Activated CD4-positive, alpha-beta T cell treated with anti-CD3 and anti-CD28 coated beads for 36 hours (primary cell): ENCODE measurements around the gene FOXA2. TPM values are rescaled to one million over a fixed set of nuclear protein-coding genes. Genes with fewer than 3 reads are reported as not detected.
"Not testable (repeated sequence)": the region's sequence is repeated elsewhere in the genome, so short reads cannot be mapped to it uniquely, and the experiment has no call there.

Source experiments
- ATAC-seq: fragments of 200-7000 bp; cut with Tn5 transposase; one replicate; pipeline ENCODE4 v1.10.0; 2021; ENCODE audit warnings: mild to moderate bottlenecking, moderate library complexity
- CTCF ChIA-PET: fragments of 350-600 bp; sonication (Branson Sonifier 250); formaldehyde crosslinking; loops from one replicate; lab custom pipeline; 2021; ENCODE audit warnings: antibody characterized with exemption; lab: Charles Lee
- POLR2A ChIA-PET: fragments of 350-600 bp; sonication (Branson Sonifier 250); formaldehyde crosslinking; loops from one replicate; lab custom pipeline; 2021; ENCODE audit warnings: antibody characterized with exemption, inconsistent platforms; lab: Charles Lee
- DNase-seq: peaks from one replicate; pipeline ENCODE4 v3.0.0-alpha.2; 2020
- H3K27ac Mint-ChIP-seq: one replicate; pipeline ENCODE4 v1.8.0; 2021; ENCODE audit warnings: mixed read lengths
- H3K27me3 Mint-ChIP-seq: one replicate; pipeline ENCODE4 v1.8.0; 2021; ENCODE audit warnings: mixed read lengths
- H3K36me3 Mint-ChIP-seq: one replicate; pipeline ENCODE4 v1.8.0; 2021; ENCODE audit warnings: low read depth, mixed read lengths
- H3K4me1 Mint-ChIP-seq: one replicate; pipeline ENCODE4 v1.8.0; 2021; ENCODE audit warnings: mixed read lengths
- H3K4me3 Mint-ChIP-seq: one replicate; pipeline ENCODE4 v1.8.0; 2021; ENCODE audit warnings: mild to moderate bottlenecking, moderate library complexity, mixed read lengths
- H3K9me3 Mint-ChIP-seq: one replicate; pipeline ENCODE4 v1.8.0; 2021; ENCODE audit warnings: low read depth, mixed read lengths
- intact Hi-C, 2 experiments: fragments of 100-400 bp; cut with DNase I in 1 of 2; cut with micrococcal nuclease in 1 of 2; formaldehyde crosslinking; loops; one replicate each; pipeline versions ENCODE4 v1.14.2 to v1.15.1; 2022 to 2024; cut with DNase I, micrococcal nuclease
- total RNA-seq, 2 experiments: library from RNA; stranded (reverse); gene quantifications; one replicate each; pipeline ENCODE4 v1.2.3, GENCODE V29; 2021

FOXA2 gene
- total RNA-seq, 2 experiments from 2014 or later = not detected

- H3K36me3 Mint-ChIP-seq, intact Hi-C loops, H3K27me3 Mint-ChIP-seq, DNase-seq, ATAC-seq, CTCF ChIA-PET, H3K4me1 Mint-ChIP-seq, H3K4me3 Mint-ChIP-seq, H3K9me3 Mint-ChIP-seq, H3K27ac Mint-ChIP-seq, POLR2A ChIA-PET: not testable (repeated sequence)
Observed at GRCh38 chr20:22550514-22550913, 33.9 kb downstream of the FOXA2 start.

GRCh38 chr20:22548040-22548439 lies 36.3 kb downstream of the FOXA2 start:
- ATAC-seq (no peak), DNase-seq (no peak)
- H3K4me1 Mint-ChIP-seq = no peaks in the 10 kb centered on the region
- no peaks in the 10 kb centered on the region for H3K36me3 Mint-ChIP-seq
- intact Hi-C loops = loop anchor here in 1 of 2 experiments (10.0 kb wide), 1 partner anchor 47 kb away; no protein-coding TSS in a partner anchor
- H3K4me3 Mint-ChIP-seq = no peak overlapping the region
- no peaks in the 10 kb centered on the region for H3K9me3 Mint-ChIP-seq
- CTCF ChIA-PET = no interaction called here
- POLR2A ChIA-PET = no interaction called here
- H3K27me3 Mint-ChIP-seq = peaks cover 2% of the 10 kb centered on the region
- no peak overlapping the region for H3K27ac Mint-ChIP-seq

- no peaks in the 10 kb centered on the region for H3K36me3 Mint-ChIP-seq
- H3K27ac Mint-ChIP-seq = no peak overlapping the region
- H3K9me3 Mint-ChIP-seq = no peaks in the 10 kb centered on the region
- H3K4me1 Mint-ChIP-seq = no peaks in the 10 kb centered on the region
- H3K27me3 Mint-ChIP-seq = peaks cover 4% of the 10 kb centered on the region
- ChIA-PET POLR2A (no interaction called here), CTCF (no interaction called here)
- intact Hi-C loops = loop anchor here in 1 of 2 experiments (10.0 kb wide), 1 partner anchor 48 kb away; no protein-coding TSS in a partner anchor
- H3K4me3 Mint-ChIP-seq = no peak overlapping the region
- no peak for DNase-seq
- ATAC-seq = no peak
Observed at GRCh38 chr20:22546344-22546743, 38.0 kb downstream of the FOXA2 start.

GRCh38 chr20:22545045-22545444 lies 39.3 kb downstream of the FOXA2 start:
- no peaks in the 10 kb centered on the region for H3K9me3 Mint-ChIP-seq
- H3K4me1 Mint-ChIP-seq = no peaks in the 10 kb centered on the region
- no peaks in the 10 kb centered on the region for H3K36me3 Mint-ChIP-seq
- no peak for ATAC-seq
- ChIA-PET POLR2A (no interaction called here), CTCF (no interaction called here)
- intact Hi-C loops = loop anchor here in 1 of 2 experiments (10.0 kb wide), 1 partner anchor 50 kb away; no protein-coding TSS in a partner anchor
- H3K27ac Mint-ChIP-seq = no peak overlapping the region
- peaks cover 4% of the 10 kb centered on the region for H3K27me3 Mint-ChIP-seq
- no peak for DNase-seq
- H3K4me3 Mint-ChIP-seq = no peak overlapping the region

DNA sequence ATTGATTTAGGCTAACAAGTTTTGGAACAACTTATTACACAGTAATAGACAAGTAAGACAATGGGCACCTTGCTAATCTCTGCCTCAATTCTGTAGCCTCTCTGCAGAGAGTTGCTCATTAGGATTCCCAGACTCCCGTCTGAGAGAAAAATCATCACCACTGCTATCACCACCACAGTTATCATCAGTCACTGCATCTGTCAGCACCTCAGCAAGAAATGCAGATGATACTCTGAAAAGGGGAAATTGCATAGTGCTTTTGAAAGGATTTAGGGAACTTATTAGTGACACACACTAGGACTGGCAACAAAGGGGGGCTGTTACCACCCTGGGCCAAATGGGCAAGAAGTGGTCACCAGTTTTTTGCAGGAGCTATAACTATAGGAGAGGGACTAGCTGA lies 39.9 kb downstream of the FOXA2 start:
- ATAC-seq (no peak), DNase-seq (no peak)
- H3K27me3 Mint-ChIP-seq = peaks cover 4% of the 10 kb centered on the region
- H3K4me1 Mint-ChIP-seq = no peaks in the 10 kb centered on the region
- ChIA-PET POLR2A (no interaction called here), CTCF (no interaction called here)
- no peak overlapping the region for H3K27ac Mint-ChIP-seq
- intact Hi-C loops = loop anchor here in 1 of 2 experiments (10.0 kb wide), 1 partner anchor 50 kb away; no protein-coding TSS in a partner anchor
- H3K4me3 Mint-ChIP-seq = no peak overlapping the region
- no peaks in the 10 kb centered on the region for H3K9me3 Mint-ChIP-seq
- no peaks in the 10 kb centered on the region for H3K36me3 Mint-ChIP-seq

DNA sequence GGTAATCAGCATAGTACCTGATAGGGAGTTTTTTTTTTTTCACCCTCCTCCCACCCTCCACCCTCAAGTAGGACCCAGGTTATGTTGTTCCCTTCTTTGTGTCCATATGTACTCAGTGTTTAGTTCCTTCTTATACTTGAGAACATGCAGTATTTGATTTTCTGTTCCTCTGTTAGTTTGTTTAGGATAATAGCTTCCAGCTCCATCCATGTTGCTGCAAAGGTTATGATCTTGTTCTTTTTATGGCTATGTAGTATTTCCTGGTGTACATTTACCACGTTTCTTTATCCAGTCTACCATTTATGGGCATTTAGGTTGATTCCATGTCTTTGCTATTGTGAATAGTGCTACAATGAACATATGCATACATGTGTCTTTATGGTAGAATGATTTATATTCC lies 41.9 kb downstream of the FOXA2 start:
- H3K4me3 Mint-ChIP-seq = no peak overlapping the region
- no peak overlapping the region for H3K27ac Mint-ChIP-seq
- DNase-seq (no peak), ATAC-seq (no peak)
- intact Hi-C loops = loop anchor here in 1 of 2 experiments (10.0 kb wide), 1 partner anchor 52 kb away; no protein-coding TSS in a partner anchor
- H3K36me3 Mint-ChIP-seq = no peaks in the 10 kb centered on the region
- peaks cover 2% of the 10 kb centered on the region for H3K9me3 Mint-ChIP-seq
- ChIA-PET POLR2A (no interaction called here), CTCF (no interaction called here)
- H3K4me1 Mint-ChIP-seq = no peaks in the 10 kb centered on the region
- H3K27me3 Mint-ChIP-seq = peaks cover 4% of the 10 kb centered on the region

GRCh38 chr20:22540832-22541231 lies 43.5 kb downstream of the FOXA2 start:
- CTCF ChIA-PET = no interaction called here
- no peak for ATAC-seq
- H3K36me3 Mint-ChIP-seq = no peaks in the 10 kb centered on the region

DNA sequence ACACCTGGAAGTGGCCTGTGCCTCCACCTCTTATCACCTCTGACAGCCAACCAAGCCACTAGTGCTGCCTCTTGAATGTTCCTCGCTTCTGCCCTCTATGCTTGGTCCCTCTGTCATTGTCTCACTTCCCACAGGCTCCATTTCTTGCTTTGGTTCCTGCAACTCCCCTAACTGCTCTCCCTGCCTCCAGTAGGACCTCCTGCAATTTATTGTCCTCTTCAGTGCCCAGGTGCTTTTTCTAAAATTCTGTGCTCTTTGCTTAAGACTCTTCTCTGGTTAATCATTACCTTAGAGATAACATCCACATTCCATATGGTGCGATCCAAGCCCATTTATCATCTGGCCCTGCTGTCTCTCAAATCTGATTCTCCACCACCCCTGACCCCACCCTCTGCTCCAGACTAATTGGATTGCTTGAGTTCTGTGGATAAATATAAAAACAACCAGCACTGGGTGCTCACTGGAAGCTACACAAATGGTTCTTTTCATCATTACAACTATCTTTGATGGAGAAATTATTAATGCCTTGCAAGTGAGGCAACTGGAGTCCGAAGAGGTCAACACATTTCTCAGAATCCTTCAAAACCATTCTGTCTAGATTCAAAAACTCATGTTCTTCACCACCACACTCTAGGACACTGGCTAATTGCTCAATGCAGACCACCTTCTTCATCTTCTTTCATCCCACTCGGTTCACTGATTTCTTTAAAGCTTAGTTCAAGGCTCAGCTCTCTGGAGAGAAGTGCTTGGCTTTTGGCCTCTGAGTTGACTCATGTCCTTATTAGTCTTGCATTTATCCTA lies 47.2 kb downstream of the FOXA2 start:
- DNase-seq (no peak), ATAC-seq (no peak)
- intact Hi-C loops = no loop called here
- ChIA-PET POLR2A (no interaction called here), CTCF (no interaction called here)
- Mint-ChIP-seq H3K27me3 (no peaks in the 10 kb centered on the region), H3K4me3 (no peak overlapping the region), H3K36me3 (no peaks in the 10 kb centered on the region), H3K4me1 (no peaks in the 10 kb centered on the region), H3K9me3 (peaks cover 4% of the 10 kb centered on the region), H3K27ac (no peak overlapping the region)

More at GRCh38 chr20:22540832-22541231, 43.5 kb downstream of the FOXA2 start:
- H3K4me3 Mint-ChIP-seq = no peak overlapping the region
- intact Hi-C loops = loop anchor here in 1 of 2 experiments (10.0 kb wide), 1 partner anchor 54 kb away; no protein-coding TSS in a partner anchor
- POLR2A ChIA-PET = no interaction called here
- peaks cover 4% of the 10 kb centered on the region for H3K27me3 Mint-ChIP-seq
- no peaks in the 10 kb centered on the region for H3K4me1 Mint-ChIP-seq
- DNase-seq = no peak
- peaks cover 2% of the 10 kb centered on the region for H3K9me3 Mint-ChIP-seq
- no peak overlapping the region for H3K27ac Mint-ChIP-seq

DNA sequence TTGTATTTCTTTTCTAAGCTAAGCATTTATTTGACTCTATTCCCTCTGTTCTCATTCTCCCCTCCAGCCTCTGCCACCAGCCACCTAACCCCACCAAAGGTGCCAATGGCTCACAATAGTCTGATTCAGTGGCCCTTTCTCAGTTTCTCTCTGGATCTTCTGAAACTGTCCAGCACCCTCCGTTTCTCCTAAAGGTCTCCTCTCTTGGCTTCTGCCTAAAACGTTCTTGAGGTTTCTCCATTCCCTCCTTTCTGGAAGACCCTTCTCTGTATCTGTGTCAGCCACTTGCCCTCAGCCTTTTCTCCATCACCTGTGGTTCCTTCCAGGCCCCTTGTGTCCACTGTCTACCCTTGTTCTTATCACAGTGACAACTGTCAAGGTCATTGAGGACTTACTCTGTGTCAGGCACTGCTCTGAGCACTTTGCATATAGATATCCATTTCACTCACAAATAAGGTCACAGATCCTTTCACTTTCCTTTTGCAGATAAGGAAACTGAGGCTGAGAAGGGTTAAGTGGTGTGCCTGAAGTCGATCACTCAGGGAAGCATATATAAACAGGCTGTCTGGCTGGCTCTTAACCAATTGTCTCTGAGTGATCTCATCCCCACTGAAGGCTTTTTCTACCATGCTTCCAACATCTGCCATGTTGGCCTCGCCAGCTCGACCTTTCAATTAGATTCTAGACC lies 48.1 kb downstream of the FOXA2 start:
- ATAC-seq (no peak), DNase-seq (no peak)
- ChIA-PET CTCF (no interaction called here), POLR2A (no interaction called here)
- no peak overlapping the region for H3K4me3 Mint-ChIP-seq
- H3K27me3 Mint-ChIP-seq = no peaks in the 10 kb centered on the region
- no peaks in the 10 kb centered on the region for H3K4me1 Mint-ChIP-seq
- peaks cover 4% of the 10 kb centered on the region for H3K9me3 Mint-ChIP-seq
- no peaks in the 10 kb centered on the region for H3K36me3 Mint-ChIP-seq
- intact Hi-C loops = no loop called here
- no peak overlapping the region for H3K27ac Mint-ChIP-seq

GRCh38 chr20:22535483-22535882 lies 48.9 kb downstream of the FOXA2 start:
- H3K9me3 Mint-ChIP-seq = peaks cover 4% of the 10 kb centered on the region
- intact Hi-C loops = no loop called here
- H3K27me3 Mint-ChIP-seq = peaks cover 3% of the 10 kb centered on the region
- no peaks in the 10 kb centered on the region for H3K36me3 Mint-ChIP-seq
- no peak overlapping the region for H3K4me3 Mint-ChIP-seq
- ChIA-PET CTCF (no interaction called here), POLR2A (no interaction called here)
- H3K27ac Mint-ChIP-seq = no peak overlapping the region
- H3K4me1 Mint-ChIP-seq = no peaks in the 10 kb centered on the region
- DNase-seq (no peak), ATAC-seq (no peak)

- ATAC-seq (no peak), DNase-seq (no peak)
- Mint-ChIP-seq H3K27ac (no peak overlapping the region), H3K9me3 (peaks cover 4% of the 10 kb centered on the region), H3K36me3 (no peaks in the 10 kb centered on the region), H3K4me3 (no peak overlapping the region), H3K4me1 (no peaks in the 10 kb centered on the region), H3K27me3 (peaks cover 3% of the 10 kb centered on the region)
- ChIA-PET POLR2A (no interaction called here), CTCF (no interaction called here)
- intact Hi-C loops = no loop called here
Observed at GRCh38 chr20:22533823-22534751, 50.3 kb downstream of the FOXA2 start.
